Measurements from ENCODE around the gene CMPK1. TPM values are rescaled to one million over a fixed set of nuclear protein-coding genes. Genes with fewer than 3 reads are reported as not detected.

Gene CMPK1
- total and polyA plus RNA-seq, 2 of the 8 experiments (the other 6 are each of a cell fraction or from before 2014, with no cell fraction given), result 6.0 to 36.9 TPM

- TF ChIP-seq NANOG (IDR thresholded peaks at IDR 0.05; ENCODE audit: insufficient read depth, low read depth, low read length, poor library complexity, severe bottlenecking), result no peak
These were observed 73.4 kb downstream of the CMPK1 start (continued) for GRCh38 chr1:47406966-47407365.
